Endothelial cell of umbilical vein (primary cell): ENCODE data around the gene HDAC1.

ENCODE experiments used
- EZH2 ChIP-seq: IDR thresholded peaks from 2 replicates; pipeline ENCODE4 v1.6.1; 2012; ENCODE audit warnings: borderline replicate concordance, low read depth, mild to moderate bottlenecking, moderate library complexity, low read length, inconsistent platforms; ENCODE audit not compliant: severe bottlenecking
- GATA2 ChIP-seq: IDR thresholded peaks from 2 replicates; pipeline ENCODE4 v1.7.0; 2011; ENCODE audit warnings: low read depth, mild to moderate bottlenecking, moderate library complexity, mixed read lengths, low read length; ENCODE audit not compliant: insufficient read length, insufficient read depth
- MYC ChIP-seq: IDR thresholded peaks from one replicate; pipeline ENCODE4 v1.6.1; 2011; ENCODE audit warnings: mild to moderate bottlenecking, low read depth, low read length
- POLR2A ChIP-seq: IDR thresholded peaks from 2 replicates; pipeline ENCODE4 v1.6.1; 2012; ENCODE audit warnings: low read depth, mild to moderate bottlenecking, control low read depth, low read length
- POLR2AphosphoS5 ChIP-seq: IDR thresholded peaks from 2 replicates; pipeline ENCODE4 v1.6.1; 2012; ENCODE audit warnings: low read depth, mild to moderate bottlenecking, control low read depth, low read length, moderate library complexity; ENCODE audit not compliant: insufficient read depth
- TF ChIP-seq, protein P1 (sequence below), 2 donors: IDR thresholded peaks; 1 replicate in 1 of 2; 2 replicates in 1 of 2; pipeline ENCODE4 v1.5.1; 2011; ENCODE audit warnings: low read length in 2 of 2, mild to moderate bottlenecking in 2 of 2, moderate library complexity in 2 of 2, control low read depth in 1 of 2, inconsistent platforms in 1 of 2, low read depth in 1 of 2; ENCODE audit not compliant: insufficient read depth in 1 of 2; ENCODE audit errors: extremely low read depth in 1 of 2

- TF ChIP-seq, protein P1, sequence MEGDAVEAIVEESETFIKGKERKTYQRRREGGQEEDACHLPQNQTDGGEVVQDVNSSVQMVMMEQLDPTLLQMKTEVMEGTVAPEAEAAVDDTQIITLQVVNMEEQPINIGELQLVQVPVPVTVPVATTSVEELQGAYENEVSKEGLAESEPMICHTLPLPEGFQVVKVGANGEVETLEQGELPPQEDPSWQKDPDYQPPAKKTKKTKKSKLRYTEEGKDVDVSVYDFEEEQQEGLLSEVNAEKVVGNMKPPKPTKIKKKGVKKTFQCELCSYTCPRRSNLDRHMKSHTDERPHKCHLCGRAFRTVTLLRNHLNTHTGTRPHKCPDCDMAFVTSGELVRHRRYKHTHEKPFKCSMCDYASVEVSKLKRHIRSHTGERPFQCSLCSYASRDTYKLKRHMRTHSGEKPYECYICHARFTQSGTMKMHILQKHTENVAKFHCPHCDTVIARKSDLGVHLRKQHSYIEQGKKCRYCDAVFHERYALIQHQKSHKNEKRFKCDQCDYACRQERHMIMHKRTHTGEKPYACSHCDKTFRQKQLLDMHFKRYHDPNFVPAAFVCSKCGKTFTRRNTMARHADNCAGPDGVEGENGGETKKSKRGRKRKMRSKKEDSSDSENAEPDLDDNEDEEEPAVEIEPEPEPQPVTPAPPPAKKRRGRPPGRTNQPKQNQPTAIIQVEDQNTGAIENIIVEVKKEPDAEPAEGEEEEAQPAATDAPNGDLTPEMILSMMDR (IDR thresholded peaks at IDR 0.05; ENCODE audit: extremely low read depth in 1 of 2, insufficient read depth in 1 of 2, low read depth in 1 of 2, low read length in 2 of 2): no peak
- TF ChIP-seq MYC (no peak), POLR2AphosphoS5 (no peak), GATA2 (no peak), POLR2A (no peak), EZH2 (no peak)
These were observed 18.1 kb downstream of the HDAC1 start for GRCh38 chr1:32309960-32310359.
